OCI-LY1 (cell line): ENCODE results near the gene TAMALIN.

Source experiments
- H2AFZ ChIP-seq: fragments of 200-600 bp; sonication (generic), shearing (Covaris generic); 2 replicates; pipeline ENCODE4 v1.6.0; 2014; ENCODE audit warnings: antibody characterized with exemption, mild to moderate bottlenecking, low read length
- H3F3A ChIP-seq: fragments of 200-600 bp; sonication (generic), shearing (Covaris generic); 2 replicates; pipeline ENCODE4 v1.6.0; 2014; ENCODE audit warnings: mild to moderate bottlenecking, antibody characterized with exemption, low read length, moderate library complexity; ENCODE audit not compliant: insufficient read depth
- H3K27ac ChIP-seq: fragments of 200-600 bp; sonication (generic); 2 replicates; pipeline ENCODE4 v1.5.1; 2014; ENCODE audit warnings: low read length, mixed run types, mild to moderate bottlenecking, low read depth; ENCODE audit not compliant: poor library complexity, severe bottlenecking
- H3K27me3 ChIP-seq: fragments of 200-600 bp; sonication (generic); 2 replicates; pipeline ENCODE4 v1.6.0; 2014; ENCODE audit warnings: antibody characterized with exemption, mild to moderate bottlenecking, low read length, moderate library complexity; ENCODE audit not compliant: insufficient read depth
- H3K36me3 ChIP-seq: fragments of 200-600 bp; sonication (generic); 2 replicates; pipeline ENCODE4 v1.6.1; 2014; ENCODE audit warnings: mild to moderate bottlenecking, antibody characterized with exemption, low read length, moderate library complexity, mixed read lengths; ENCODE audit not compliant: insufficient read depth
- H3K4me1 ChIP-seq: fragments of 200-600 bp; sonication (generic); 2 replicates; pipeline ENCODE4 v1.5.1; 2014; ENCODE audit warnings: mild to moderate bottlenecking, low read length, moderate library complexity; ENCODE audit not compliant: insufficient read depth, severe bottlenecking
- H3K4me2 ChIP-seq: fragments of 200-600 bp; sonication (generic), shearing (Covaris generic); 2 replicates; pipeline ENCODE4 v1.6.1; 2014; ENCODE audit warnings: low read length
- H3K4me3 ChIP-seq: fragments of 200-600 bp; sonication (generic); 2 replicates; pipeline ENCODE4 v1.5.1; 2014; ENCODE audit warnings: low read length, low read depth, mild to moderate bottlenecking, mixed read lengths; ENCODE audit not compliant: poor library complexity, severe bottlenecking
- H3K79me2 ChIP-seq: fragments of 200-600 bp; shearing (Covaris generic); 2 replicates; pipeline ENCODE4 v1.6.1; 2016; ENCODE audit warnings: mixed run types, low read length, mixed read lengths; ENCODE audit not compliant: insufficient read depth
- H3K9ac ChIP-seq: fragments of 200-600 bp; sonication (generic), shearing (Covaris generic); 2 replicates; pipeline ENCODE4 v1.6.1; 2014; ENCODE audit warnings: mild to moderate bottlenecking, low read length, mixed read lengths
- H3K9me2 ChIP-seq: fragments of 200-600 bp; sonication (generic), shearing (Covaris generic); 2 replicates; pipeline ENCODE4 v1.6.1; 2014; ENCODE audit warnings: low read depth, mild to moderate bottlenecking, low read length, mixed read lengths
- H3K9me3 ChIP-seq: fragments of 200-600 bp; shearing (Covaris generic); 2 replicates; pipeline ENCODE4 v1.6.1; 2014; ENCODE audit warnings: low read length, mixed read lengths
- H4K20me1 ChIP-seq: fragments of 200-600 bp; sonication (generic), shearing (Covaris generic); 2 replicates; pipeline ENCODE4 v1.6.0; 2016; ENCODE audit warnings: mild to moderate bottlenecking, low read length; ENCODE audit not compliant: insufficient read depth
- EZH2 ChIP-seq: fragments of 200-600 bp; sonication (generic), shearing (Covaris generic); IDR thresholded peaks from 2 replicates; pipeline ENCODE4 v1.8.0; 2017; ENCODE audit warnings: borderline replicate concordance, mixed run types, mild to moderate bottlenecking, antibody characterized with exemption, low read length, moderate library complexity, mixed read lengths
- TF ChIP-seq, protein P1 (sequence below): fragments of 200-600 bp; sonication (generic), shearing (Covaris generic); IDR thresholded peaks from 2 replicates; pipeline ENCODE4 v1.5.1; 2017; ENCODE audit warnings: mild to moderate bottlenecking, antibody characterized with exemption, low read length, moderate library complexity, mixed read lengths

TAMALIN gene

DNA sequence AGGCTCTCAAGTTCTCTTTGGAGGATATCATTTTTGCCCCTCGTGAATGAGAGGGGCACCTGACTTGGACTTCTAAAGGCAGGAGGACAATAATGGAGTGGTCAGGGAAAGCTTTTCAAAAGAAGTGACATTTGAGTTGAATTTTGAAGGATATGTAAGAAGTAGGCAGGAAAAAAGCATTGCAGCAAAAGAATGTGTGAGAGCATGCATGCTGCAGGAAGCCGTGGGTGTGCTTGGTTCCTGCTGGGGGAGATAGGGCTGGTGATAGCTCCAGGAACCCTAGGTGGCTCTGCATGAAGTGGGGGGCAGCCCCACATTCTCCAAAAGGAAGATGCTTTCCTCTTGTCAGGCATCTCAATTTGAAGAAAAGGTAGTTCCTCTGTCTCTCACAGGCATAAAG is 32.1 kb upstream of the TAMALIN start:
- Histone ChIP-seq H3K4me1 (no peaks in the 10 kb centered on the region), H3K9me3 (no peaks in the 10 kb centered on the region), H3K4me3 (no peak overlapping the region), H3K9ac (no peak overlapping the region), H3K27me3 (no peaks in the 10 kb centered on the region), H4K20me1 (no peaks in the 10 kb centered on the region; the same call in none of the 2 replicates), H3K36me3 (peaks cover 14% of the 10 kb centered on the region; the same call in 1 of the 2 replicates), H2AFZ (no peak overlapping the region), H3K27ac (no peak overlapping the region), H3K79me2 (no peaks in the 10 kb centered on the region), H3K9me2 (no peaks in the 10 kb centered on the region), H3F3A (no peaks in the 10 kb centered on the region), H3K4me2 (no peak overlapping the region)
- TF ChIP-seq, protein P1, sequence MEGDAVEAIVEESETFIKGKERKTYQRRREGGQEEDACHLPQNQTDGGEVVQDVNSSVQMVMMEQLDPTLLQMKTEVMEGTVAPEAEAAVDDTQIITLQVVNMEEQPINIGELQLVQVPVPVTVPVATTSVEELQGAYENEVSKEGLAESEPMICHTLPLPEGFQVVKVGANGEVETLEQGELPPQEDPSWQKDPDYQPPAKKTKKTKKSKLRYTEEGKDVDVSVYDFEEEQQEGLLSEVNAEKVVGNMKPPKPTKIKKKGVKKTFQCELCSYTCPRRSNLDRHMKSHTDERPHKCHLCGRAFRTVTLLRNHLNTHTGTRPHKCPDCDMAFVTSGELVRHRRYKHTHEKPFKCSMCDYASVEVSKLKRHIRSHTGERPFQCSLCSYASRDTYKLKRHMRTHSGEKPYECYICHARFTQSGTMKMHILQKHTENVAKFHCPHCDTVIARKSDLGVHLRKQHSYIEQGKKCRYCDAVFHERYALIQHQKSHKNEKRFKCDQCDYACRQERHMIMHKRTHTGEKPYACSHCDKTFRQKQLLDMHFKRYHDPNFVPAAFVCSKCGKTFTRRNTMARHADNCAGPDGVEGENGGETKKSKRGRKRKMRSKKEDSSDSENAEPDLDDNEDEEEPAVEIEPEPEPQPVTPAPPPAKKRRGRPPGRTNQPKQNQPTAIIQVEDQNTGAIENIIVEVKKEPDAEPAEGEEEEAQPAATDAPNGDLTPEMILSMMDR, result no peak
- no peak for TF ChIP-seq EZH2

- Histone ChIP-seq H4K20me1 (no peaks in the 10 kb centered on the region; the same call in 1 of the 2 replicates), H3K4me2 (no peak overlapping the region), H3K9me3 (no peaks in the 10 kb centered on the region), H3K27ac (no peak overlapping the region), H3K9me2 (no peaks in the 10 kb centered on the region), H3K79me2 (no peaks in the 10 kb centered on the region), H2AFZ (no peak overlapping the region), H3K4me3 (no peak overlapping the region), H3K27me3 (no peaks in the 10 kb centered on the region), H3K9ac (no peak overlapping the region), H3K4me1 (no peaks in the 10 kb centered on the region), H3F3A (no peaks in the 10 kb centered on the region), H3K36me3 (peaks cover 14% of the 10 kb centered on the region; the same call in 1 of the 2 replicates)
- TF ChIP-seq, protein P1, result no peak
- TF ChIP-seq EZH2, result no peak
These were observed 31.6 kb upstream of the TAMALIN start for GRCh38 chr12:51975196-51975595.

DNA sequence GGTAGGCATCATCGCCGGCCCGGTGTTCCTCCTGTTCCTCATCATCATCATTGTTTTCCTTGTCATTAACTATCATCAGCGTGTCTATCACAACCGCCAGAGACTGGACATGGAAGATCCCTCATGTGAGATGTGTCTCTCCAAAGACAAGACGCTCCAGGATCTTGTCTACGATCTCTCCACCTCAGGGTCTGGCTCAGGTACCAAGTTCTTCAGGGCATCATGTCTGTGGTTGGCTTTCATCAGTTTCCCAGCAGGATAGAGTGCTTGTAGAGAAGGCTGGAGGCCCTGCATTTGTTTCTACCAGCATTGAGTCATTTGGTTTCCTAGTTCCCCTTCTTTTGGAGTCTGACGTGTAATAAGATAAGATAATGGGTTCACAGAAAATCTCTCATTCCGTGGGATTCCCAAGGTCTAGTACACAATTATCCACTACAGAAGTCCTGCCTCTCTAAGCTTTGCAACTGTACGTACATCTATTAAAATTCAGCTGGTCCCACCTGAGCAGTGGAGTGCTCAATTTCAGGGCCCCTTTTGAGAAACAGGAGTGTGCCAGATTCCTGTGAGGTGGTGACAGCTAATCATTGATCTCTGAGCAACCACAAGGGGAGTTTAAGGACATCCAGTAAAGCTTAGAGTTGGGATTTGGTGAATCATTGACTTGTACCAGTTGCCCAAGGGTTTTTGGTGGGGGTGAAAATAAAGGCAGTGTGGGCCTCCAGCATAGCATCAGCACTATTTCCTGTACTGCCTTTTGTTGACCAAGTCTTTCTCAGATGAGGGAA is 30.2 kb upstream of the TAMALIN start:
- H2AFZ ChIP-seq, result no peak overlapping the region
- no peaks in the 10 kb centered on the region for H3K9me3 ChIP-seq
- no peak overlapping the region for H3K4me2 ChIP-seq
- no peaks in the 10 kb centered on the region for H3K9me2 ChIP-seq
- H3K27me3 ChIP-seq, result no peaks in the 10 kb centered on the region
- no peak overlapping the region for H3K27ac ChIP-seq
- H3K4me3 ChIP-seq, result no peak overlapping the region
- peaks cover 14% of the 10 kb centered on the region; the same call in 1 of the 2 replicates for H3K36me3 ChIP-seq
- H3F3A ChIP-seq, result no peaks in the 10 kb centered on the region
- no peaks in the 10 kb centered on the region; the same call in 1 of the 2 replicates for H4K20me1 ChIP-seq
- TF ChIP-seq EZH2, result no peak
- TF ChIP-seq, protein P1, result no peak
- H3K79me2 ChIP-seq, result no peaks in the 10 kb centered on the region
- no peak overlapping the region for H3K9ac ChIP-seq
- H3K4me1 ChIP-seq, result peaks cover 4% of the 10 kb centered on the region
